Left lung (tissue), 10 donors: ENCODE results near the gene BMP2K. TPM values are rescaled to one million over a fixed set of nuclear protein-coding genes. Genes with fewer than 3 reads are reported as not detected.
A peak's percentile ranks its signal among the peaks of the same experiment; 100 is the strongest.

Experiments used
- ATAC-seq: fragments of 200-7000 bp; cut with Tn5 transposase; one replicate; pipeline ENCODE4 v1.9.1; 2020; ENCODE audit warnings: moderate library complexity
- DNase-seq, 4 donors: peaks; one replicate each; pipeline ENCODE4 v3.0.0-alpha.2; 2013 to 2020
- H3K27ac ChIP-seq, 2 donors: fragments of 200-600 bp; sonication (generic) in 1 of 2; one replicate each; pipeline versions ENCODE4 v1.5.0 to v1.8.0; 2020 to 2021
- H3K27me3 ChIP-seq, 2 donors: fragments of 200-600 bp; sonication (generic) in 1 of 2; one replicate each; pipeline versions ENCODE4 v1.5.0 to v1.8.0; 2020 to 2021
- H3K36me3 ChIP-seq, 2 donors: fragments of 200-600 bp; sonication (generic) in 1 of 2; one replicate each; pipeline versions ENCODE4 v1.5.0 to v1.8.0; 2020 to 2021
- H3K4me1 ChIP-seq, 2 donors: fragments of 200-600 bp; one replicate each; pipeline ENCODE4 v1.8.0; 2021
- H3K4me3 ChIP-seq, 2 donors: fragments of 200-600 bp; sonication (generic) in 1 of 2; one replicate each; pipeline versions ENCODE4 v1.5.0 to v1.8.0; 2020 to 2021; ENCODE audit warnings: mild to moderate bottlenecking in 1 of 2
- H3K9me3 ChIP-seq, 2 donors: fragments of 200-600 bp; sonication (generic) in 1 of 2; one replicate each; pipeline versions ENCODE4 v1.5.0 to v1.8.0; 2020 to 2021
- intact Hi-C, 2 donors: fragments of 100-400 bp; cut with DNase I; formaldehyde crosslinking; loops; one replicate each; pipeline versions ENCODE4 v1.11.2 to v1.14.2; 2022
- polyA plus RNA-seq, 6 donors: library from polyadenylated mRNA; unstranded; fragments of 120-200 nt; gene quantifications; one replicate each; pipeline ENCODE4 v1.2.1, GENCODE V29; 2013; ENCODE audit not compliant: insufficient read length in 6 of 6
- total RNA-seq, 2 donors: library from RNA; stranded (reverse); fragmentation: NEBNext Ultra II Directional; extraction: Animal tissue kit (Norgen Biotek cat#: 25700); gene quantifications; one replicate each; pipeline ENCODE4 v1.2.1, GENCODE V29; 2021
- TF ChIP-seq, protein P1 (sequence below), 2 donors: fragments of 200-600 bp; sonication (generic) in 1 of 2; IDR thresholded peaks; one replicate each; pipeline versions ENCODE4 v1.5.0 to v1.8.0; 2021; ENCODE audit warnings: antibody characterized with exemption in 2 of 2
- donor health status: DM: no; HTN: yes; CAD: no.
- donor health status: DM: no; HTN: no; CAD: no.

BMP2K gene
- total and polyA plus RNA-seq, 8 donors = 23.2 to 67.0 (median 27.1) TPM

DNA sequence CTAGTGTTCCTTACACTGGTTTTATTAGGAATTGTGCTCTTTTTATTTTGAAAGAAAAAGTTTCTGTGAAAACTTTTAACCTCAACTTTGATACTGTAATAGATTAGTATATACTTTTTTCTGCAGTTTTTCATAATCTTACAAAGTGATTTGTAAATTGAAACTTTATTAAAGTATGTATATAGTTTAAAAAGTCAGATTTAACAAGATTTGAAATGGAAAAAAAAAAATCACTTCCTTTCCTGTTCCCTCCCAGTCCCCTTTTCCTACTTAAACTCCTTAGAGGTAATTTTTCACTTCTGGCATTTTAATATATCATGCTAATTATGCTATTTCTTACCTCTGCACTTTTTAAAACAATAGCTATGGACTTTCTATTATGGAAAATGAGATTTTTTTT lies 113.8 kb downstream of the BMP2K start:
- peaks cover 0 to 49% of the 10 kb centered on the region in 2 donors for H3K36me3 ChIP-seq
- intact Hi-C loops = no loop called here
- H3K9me3 ChIP-seq = no peaks in the 10 kb centered on the region
- no peaks in the 10 kb centered on the region for H3K4me1 ChIP-seq
- TF ChIP-seq, protein P1, sequence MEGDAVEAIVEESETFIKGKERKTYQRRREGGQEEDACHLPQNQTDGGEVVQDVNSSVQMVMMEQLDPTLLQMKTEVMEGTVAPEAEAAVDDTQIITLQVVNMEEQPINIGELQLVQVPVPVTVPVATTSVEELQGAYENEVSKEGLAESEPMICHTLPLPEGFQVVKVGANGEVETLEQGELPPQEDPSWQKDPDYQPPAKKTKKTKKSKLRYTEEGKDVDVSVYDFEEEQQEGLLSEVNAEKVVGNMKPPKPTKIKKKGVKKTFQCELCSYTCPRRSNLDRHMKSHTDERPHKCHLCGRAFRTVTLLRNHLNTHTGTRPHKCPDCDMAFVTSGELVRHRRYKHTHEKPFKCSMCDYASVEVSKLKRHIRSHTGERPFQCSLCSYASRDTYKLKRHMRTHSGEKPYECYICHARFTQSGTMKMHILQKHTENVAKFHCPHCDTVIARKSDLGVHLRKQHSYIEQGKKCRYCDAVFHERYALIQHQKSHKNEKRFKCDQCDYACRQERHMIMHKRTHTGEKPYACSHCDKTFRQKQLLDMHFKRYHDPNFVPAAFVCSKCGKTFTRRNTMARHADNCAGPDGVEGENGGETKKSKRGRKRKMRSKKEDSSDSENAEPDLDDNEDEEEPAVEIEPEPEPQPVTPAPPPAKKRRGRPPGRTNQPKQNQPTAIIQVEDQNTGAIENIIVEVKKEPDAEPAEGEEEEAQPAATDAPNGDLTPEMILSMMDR (IDR thresholded peaks at IDR 0.05) = no peak
- no peak overlapping the region for H3K4me3 ChIP-seq
- H3K27me3 ChIP-seq = no peaks in the 10 kb centered on the region
- no peak overlapping the region for H3K27ac ChIP-seq
- no peak for DNase-seq
- ATAC-seq = no peak

DNA sequence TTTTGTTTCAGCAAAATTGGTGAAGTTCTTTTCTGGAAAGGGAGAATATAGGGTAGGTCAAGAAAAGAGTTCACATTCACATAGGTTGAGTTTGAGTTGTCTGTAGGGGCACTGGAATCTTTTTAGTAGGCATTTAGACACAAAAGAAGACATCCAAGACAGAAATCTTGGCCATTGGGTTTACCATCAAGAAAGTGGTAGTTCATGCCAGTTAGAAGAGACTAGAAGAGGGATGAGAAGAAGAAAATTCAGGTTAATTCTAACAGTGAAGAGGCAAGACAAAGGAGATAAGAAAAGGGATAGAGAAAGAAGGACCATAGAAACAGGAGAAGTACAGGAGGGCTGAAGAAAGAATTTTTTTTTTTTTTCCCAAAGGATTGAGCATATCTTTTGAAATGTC lies 123.2 kb downstream of the BMP2K start:
- Histone ChIP-seq H3K9me3 (no peaks in the 10 kb centered on the region), H3K27ac (no peak overlapping the region), H3K4me1 (no peaks in the 10 kb centered on the region), H3K36me3 (peaks cover 0 to 9% of the 10 kb centered on the region in 2 donors), H3K27me3 (no peaks in the 10 kb centered on the region), H3K4me3 (no peak overlapping the region)
- DNase-seq = no peak
- no peak for ATAC-seq
- TF ChIP-seq, protein P1 (IDR thresholded peaks at IDR 0.05) = no peak
- intact Hi-C loops = no loop called here

- no peaks in the 10 kb centered on the region for H3K9me3 ChIP-seq
These were observed 125.7 kb downstream of the BMP2K start for GRCh38 chr4:78901882-78902281.

DNA sequence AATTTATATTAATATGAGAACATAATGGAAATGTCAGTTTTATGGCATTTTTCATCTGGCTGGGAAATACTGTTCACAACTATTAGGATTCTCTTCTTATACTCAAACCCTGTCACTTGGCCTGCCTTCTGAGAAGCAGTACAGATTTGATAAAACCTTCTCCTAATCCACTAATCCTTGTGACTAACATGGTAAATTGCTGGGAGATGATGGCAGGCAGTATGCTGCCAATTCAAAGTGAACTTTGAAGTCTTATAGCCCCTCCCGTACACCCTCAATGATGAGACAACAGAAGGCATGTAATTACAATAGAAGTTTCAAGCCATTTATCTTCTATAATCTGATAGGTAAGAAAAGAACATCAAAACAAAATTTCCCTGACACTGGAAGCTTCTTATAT lies 126.1 kb downstream of the BMP2K start:
- no peaks in the 10 kb centered on the region for H3K9me3 ChIP-seq
- ATAC-seq (no peak), DNase-seq (no peak)
- no peak overlapping the region for H3K27ac ChIP-seq
- H3K27me3 ChIP-seq = no peaks in the 10 kb centered on the region
- H3K36me3 ChIP-seq = no peaks in the 10 kb centered on the region
- TF ChIP-seq, protein P1 (IDR thresholded peaks at IDR 0.05) = no peak
- H3K4me3 ChIP-seq = no peak overlapping the region
- no peaks in the 10 kb centered on the region for H3K4me1 ChIP-seq
- intact Hi-C loops = no loop called here

More at GRCh38 chr4:78901882-78902281, 125.7 kb downstream of the BMP2K start:
- H3K27me3 ChIP-seq = no peaks in the 10 kb centered on the region
- ATAC-seq (no peak), DNase-seq (no peak)
- H3K27ac ChIP-seq = no peak overlapping the region
- TF ChIP-seq, protein P1 (IDR thresholded peaks at IDR 0.05) = no peak
- no peak overlapping the region for H3K4me3 ChIP-seq
- H3K36me3 ChIP-seq = no peaks in the 10 kb centered on the region
- intact Hi-C loops = no loop called here
- H3K4me1 ChIP-seq = no peaks in the 10 kb centered on the region

DNA sequence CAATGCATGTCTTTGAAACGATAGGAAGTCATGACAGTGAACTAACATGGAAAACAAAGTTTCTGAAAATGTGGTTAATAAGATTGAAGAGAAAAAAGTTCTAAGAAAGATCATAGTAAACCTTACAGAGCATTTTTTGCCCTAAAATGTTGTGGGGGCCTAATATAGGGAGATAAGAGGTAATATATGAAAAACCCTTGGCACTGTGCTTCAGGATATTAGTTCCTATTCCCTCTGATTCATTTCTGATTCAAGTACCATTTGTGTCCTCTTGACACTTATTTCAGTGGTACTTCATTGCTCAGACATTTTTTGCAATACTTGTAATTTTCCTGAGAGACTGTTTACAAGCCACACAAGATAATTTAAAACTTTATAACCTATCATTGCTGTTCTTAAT lies 128.0 kb downstream of the BMP2K start:
- Histone ChIP-seq H3K4me1 (no peaks in the 10 kb centered on the region), H3K4me3 (no peak overlapping the region), H3K27me3 (no peaks in the 10 kb centered on the region), H3K27ac (no peak overlapping the region), H3K9me3 (no peaks in the 10 kb centered on the region), H3K36me3 (no peaks in the 10 kb centered on the region)
- ATAC-seq (peak; percentile 67), DNase-seq (no peak)
- TF ChIP-seq, protein P1 (IDR thresholded peaks at IDR 0.05) = no peak
- intact Hi-C loops = no loop called here
